ENCODE results near the gene DHDH.

Gene DHDH

DNA sequence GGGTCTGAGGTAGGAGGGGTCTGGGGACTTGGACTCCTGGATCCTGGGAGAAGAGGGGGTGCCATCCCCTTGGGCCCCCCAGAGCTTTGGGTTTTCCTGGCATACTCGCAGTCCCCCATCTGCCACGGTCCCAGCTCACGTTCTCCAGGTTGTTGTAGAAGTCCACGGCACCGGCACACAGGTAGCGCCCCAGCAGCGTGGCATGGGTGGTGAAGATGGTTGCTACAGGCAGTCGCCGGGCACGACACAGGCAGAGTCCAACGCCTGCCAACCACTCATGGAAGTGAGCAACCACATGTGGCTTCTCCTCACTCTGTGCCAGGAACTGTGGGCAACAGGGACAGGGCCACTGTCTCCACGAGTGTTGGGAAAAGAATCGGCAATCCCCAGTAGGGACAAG, 52.2 kb downstream of the DHDH start:
- TF ChIP-seq FOXP2 (optimal IDR thresholded peaks at IDR 0.05; ENCODE audit: borderline replicate concordance, extremely low read depth, extremely low read length, insufficient read depth) (no peak), TAF1 (IDR thresholded peaks at IDR 0.05; ENCODE audit: borderline replicate concordance, insufficient read depth, low read length) (no peak), SIN3A (IDR thresholded peaks at IDR 0.05; ENCODE audit: borderline replicate concordance, insufficient read depth, low read length) (no peak), POLR2AphosphoS5 (IDR thresholded peaks at IDR 0.05; ENCODE audit: low read depth, low read length) (no peak)
- TF ChIP-seq, protein P1, sequence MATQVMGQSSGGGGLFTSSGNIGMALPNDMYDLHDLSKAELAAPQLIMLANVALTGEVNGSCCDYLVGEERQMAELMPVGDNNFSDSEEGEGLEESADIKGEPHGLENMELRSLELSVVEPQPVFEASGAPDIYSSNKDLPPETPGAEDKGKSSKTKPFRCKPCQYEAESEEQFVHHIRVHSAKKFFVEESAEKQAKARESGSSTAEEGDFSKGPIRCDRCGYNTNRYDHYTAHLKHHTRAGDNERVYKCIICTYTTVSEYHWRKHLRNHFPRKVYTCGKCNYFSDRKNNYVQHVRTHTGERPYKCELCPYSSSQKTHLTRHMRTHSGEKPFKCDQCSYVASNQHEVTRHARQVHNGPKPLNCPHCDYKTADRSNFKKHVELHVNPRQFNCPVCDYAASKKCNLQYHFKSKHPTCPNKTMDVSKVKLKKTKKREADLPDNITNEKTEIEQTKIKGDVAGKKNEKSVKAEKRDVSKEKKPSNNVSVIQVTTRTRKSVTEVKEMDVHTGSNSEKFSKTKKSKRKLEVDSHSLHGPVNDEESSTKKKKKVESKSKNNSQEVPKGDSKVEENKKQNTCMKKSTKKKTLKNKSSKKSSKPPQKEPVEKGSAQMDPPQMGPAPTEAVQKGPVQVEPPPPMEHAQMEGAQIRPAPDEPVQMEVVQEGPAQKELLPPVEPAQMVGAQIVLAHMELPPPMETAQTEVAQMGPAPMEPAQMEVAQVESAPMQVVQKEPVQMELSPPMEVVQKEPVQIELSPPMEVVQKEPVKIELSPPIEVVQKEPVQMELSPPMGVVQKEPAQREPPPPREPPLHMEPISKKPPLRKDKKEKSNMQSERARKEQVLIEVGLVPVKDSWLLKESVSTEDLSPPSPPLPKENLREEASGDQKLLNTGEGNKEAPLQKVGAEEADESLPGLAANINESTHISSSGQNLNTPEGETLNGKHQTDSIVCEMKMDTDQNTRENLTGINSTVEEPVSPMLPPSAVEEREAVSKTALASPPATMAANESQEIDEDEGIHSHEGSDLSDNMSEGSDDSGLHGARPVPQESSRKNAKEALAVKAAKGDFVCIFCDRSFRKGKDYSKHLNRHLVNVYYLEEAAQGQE (IDR thresholded peaks at IDR 0.05; ENCODE audit: insufficient read depth in 1 of 2, low read depth in 2 of 2, low read length in 2 of 2): no peak

GRCh38 chr19:48986211-48986610, 52.7 kb downstream of the DHDH start:
- TF ChIP-seq POLR2AphosphoS5 (IDR thresholded peaks at IDR 0.05; ENCODE audit: low read depth, low read length): no peak
- TF ChIP-seq TAF1 (IDR thresholded peaks at IDR 0.05; ENCODE audit: borderline replicate concordance, insufficient read depth, low read length): no peak
- TF ChIP-seq FOXP2 (optimal IDR thresholded peaks at IDR 0.05; ENCODE audit: borderline replicate concordance, extremely low read depth, extremely low read length, insufficient read depth): no peak
- no peak for TF ChIP-seq SIN3A (IDR thresholded peaks at IDR 0.05; ENCODE audit: borderline replicate concordance, insufficient read depth, low read length)
- TF ChIP-seq, protein P1 (IDR thresholded peaks at IDR 0.05; ENCODE audit: insufficient read depth in 1 of 2, low read depth in 2 of 2, low read length in 2 of 2): no peak

DNA sequence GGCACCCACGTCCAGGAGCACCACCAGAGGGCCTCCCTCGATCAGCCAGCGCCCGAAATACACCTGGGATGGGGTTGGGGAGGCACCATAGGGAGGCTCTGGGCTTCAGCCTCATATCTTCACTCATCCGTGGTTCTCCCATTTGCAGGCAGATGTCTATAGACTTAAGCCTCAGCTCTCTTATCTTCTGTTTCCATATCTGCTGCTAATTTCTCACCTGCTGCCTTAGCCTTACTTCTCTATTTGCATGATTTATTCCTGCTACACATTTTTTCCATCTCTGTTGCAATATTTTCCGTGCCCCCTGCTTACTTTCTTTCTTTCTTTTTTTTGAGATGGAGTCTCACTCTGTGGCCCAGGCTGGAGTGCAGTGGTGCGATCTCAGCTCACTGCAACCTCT, 53.8 kb downstream of the DHDH start:
- TF ChIP-seq SIN3A (IDR thresholded peaks at IDR 0.05; ENCODE audit: borderline replicate concordance, insufficient read depth, low read length): no peak

GRCh38 chr19:48988286-48988685, 54.8 kb downstream of the DHDH start:
- TF ChIP-seq POLR2AphosphoS5 (IDR thresholded peaks at IDR 0.05; ENCODE audit: low read depth, low read length): no peak
- no peak for TF ChIP-seq TAF1 (IDR thresholded peaks at IDR 0.05; ENCODE audit: borderline replicate concordance, insufficient read depth, low read length)
- TF ChIP-seq, protein P1 (IDR thresholded peaks at IDR 0.05; ENCODE audit: insufficient read depth in 1 of 2, low read depth in 2 of 2, low read length in 2 of 2): no peak
- TF ChIP-seq SIN3A (IDR thresholded peaks at IDR 0.05; ENCODE audit: borderline replicate concordance, insufficient read depth, low read length): no peak

DNA sequence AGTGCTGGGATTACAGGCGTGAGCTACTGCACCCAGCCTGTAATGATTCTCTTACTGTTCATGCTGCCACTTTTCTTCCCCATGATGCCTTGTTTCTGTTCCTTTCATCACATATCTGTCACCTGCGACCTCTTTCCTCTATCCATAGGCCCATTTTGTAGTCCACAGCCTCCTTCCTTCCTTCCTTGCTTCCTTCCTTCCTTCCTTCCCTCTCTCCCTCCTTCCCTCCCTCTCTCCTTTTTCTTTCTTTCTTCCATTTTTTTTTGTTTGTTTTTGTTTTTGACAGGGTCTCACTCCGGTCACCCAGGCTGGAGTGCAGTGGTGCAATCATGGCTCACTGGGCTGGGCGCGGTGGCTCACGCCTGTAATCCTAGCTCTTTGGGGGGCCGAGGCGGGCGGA, 55.4 kb downstream of the DHDH start:
- TF ChIP-seq POLR2AphosphoS5 (IDR thresholded peaks at IDR 0.05; ENCODE audit: low read depth, low read length) (no peak), TAF1 (IDR thresholded peaks at IDR 0.05; ENCODE audit: borderline replicate concordance, insufficient read depth, low read length) (no peak), SIN3A (IDR thresholded peaks at IDR 0.05; ENCODE audit: borderline replicate concordance, insufficient read depth, low read length) (no peak), FOXP2 (optimal IDR thresholded peaks at IDR 0.05; ENCODE audit: borderline replicate concordance, extremely low read depth, extremely low read length, insufficient read depth) (no peak)
- TF ChIP-seq, protein P1 (IDR thresholded peaks at IDR 0.05; ENCODE audit: insufficient read depth in 1 of 2, low read depth in 2 of 2, low read length in 2 of 2): no peak
